ENCODE results near the gene STARD3. TPM values are rescaled to one million over a fixed set of nuclear protein-coding genes. Genes with fewer than 3 reads are reported as not detected.

STARD3 gene
- total RNA-seq, 1 experiment from 2014 or later, result 44.8 TPM

DNA sequence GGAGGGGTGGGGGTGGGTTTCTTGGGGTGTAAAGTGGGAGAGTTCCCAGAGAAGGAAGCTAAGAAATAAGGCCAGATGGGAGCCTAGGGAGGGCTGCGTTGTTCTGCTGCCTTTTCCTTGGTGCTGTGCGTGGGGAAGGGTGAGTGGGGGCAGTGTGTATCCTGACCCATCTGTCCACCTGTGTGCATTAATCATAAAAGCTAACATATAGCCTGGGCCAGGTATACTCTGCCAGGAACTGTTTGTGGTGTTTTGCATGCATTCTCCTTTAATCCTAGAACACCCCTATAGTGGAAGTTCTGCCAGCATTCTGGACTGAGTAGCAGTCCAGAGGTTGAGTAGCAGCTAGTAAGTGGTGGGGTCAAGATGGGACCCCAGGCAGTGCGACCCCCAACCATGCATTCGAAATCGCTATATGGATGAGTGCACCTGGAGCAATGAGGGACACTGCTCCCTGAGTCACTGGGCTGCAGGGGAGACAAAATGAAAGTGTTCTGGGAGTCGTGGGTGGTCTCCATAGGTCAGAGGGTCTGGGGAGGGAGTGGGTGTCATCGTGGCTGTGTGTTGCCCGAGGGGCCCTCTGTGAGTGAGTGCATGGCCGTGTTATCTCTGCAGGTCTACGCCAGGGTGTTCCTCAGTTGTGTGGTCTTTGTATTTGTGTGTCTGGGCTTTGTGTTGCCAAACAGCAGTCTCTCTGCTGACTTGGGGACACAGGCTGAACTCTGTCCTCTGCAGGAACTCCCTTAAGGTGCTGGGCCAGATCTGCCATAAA is 64.3 kb downstream of the STARD3 start:
- ChIA-PET POLR2A (interaction anchor here (0.6 kb wide), 1 partner anchor 17 kb away, joined by 6 read pairs; no protein-coding TSS in a partner anchor), CTCF (interaction anchor here (1.1 kb wide), 1 partner anchor 28 kb away, joined by 3 read pairs; no protein-coding TSS in a partner anchor)
- TF ChIP-seq, protein P1, sequence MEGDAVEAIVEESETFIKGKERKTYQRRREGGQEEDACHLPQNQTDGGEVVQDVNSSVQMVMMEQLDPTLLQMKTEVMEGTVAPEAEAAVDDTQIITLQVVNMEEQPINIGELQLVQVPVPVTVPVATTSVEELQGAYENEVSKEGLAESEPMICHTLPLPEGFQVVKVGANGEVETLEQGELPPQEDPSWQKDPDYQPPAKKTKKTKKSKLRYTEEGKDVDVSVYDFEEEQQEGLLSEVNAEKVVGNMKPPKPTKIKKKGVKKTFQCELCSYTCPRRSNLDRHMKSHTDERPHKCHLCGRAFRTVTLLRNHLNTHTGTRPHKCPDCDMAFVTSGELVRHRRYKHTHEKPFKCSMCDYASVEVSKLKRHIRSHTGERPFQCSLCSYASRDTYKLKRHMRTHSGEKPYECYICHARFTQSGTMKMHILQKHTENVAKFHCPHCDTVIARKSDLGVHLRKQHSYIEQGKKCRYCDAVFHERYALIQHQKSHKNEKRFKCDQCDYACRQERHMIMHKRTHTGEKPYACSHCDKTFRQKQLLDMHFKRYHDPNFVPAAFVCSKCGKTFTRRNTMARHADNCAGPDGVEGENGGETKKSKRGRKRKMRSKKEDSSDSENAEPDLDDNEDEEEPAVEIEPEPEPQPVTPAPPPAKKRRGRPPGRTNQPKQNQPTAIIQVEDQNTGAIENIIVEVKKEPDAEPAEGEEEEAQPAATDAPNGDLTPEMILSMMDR (IDR thresholded peaks at IDR 0.05), result no peak
- TF ChIP-seq TCF7L2 (IDR thresholded peaks at IDR 0.05; ENCODE audit: low read depth, low read length) (no peak), SIN3A (IDR thresholded peaks at IDR 0.05; ENCODE audit: borderline replicate concordance, insufficient read depth, low read depth, low read length) (no peak), POLR2AphosphoS5 (IDR thresholded peaks at IDR 0.05; ENCODE audit: low read depth, low read length) (no peak)
- TF ChIP-seq, protein P2, sequence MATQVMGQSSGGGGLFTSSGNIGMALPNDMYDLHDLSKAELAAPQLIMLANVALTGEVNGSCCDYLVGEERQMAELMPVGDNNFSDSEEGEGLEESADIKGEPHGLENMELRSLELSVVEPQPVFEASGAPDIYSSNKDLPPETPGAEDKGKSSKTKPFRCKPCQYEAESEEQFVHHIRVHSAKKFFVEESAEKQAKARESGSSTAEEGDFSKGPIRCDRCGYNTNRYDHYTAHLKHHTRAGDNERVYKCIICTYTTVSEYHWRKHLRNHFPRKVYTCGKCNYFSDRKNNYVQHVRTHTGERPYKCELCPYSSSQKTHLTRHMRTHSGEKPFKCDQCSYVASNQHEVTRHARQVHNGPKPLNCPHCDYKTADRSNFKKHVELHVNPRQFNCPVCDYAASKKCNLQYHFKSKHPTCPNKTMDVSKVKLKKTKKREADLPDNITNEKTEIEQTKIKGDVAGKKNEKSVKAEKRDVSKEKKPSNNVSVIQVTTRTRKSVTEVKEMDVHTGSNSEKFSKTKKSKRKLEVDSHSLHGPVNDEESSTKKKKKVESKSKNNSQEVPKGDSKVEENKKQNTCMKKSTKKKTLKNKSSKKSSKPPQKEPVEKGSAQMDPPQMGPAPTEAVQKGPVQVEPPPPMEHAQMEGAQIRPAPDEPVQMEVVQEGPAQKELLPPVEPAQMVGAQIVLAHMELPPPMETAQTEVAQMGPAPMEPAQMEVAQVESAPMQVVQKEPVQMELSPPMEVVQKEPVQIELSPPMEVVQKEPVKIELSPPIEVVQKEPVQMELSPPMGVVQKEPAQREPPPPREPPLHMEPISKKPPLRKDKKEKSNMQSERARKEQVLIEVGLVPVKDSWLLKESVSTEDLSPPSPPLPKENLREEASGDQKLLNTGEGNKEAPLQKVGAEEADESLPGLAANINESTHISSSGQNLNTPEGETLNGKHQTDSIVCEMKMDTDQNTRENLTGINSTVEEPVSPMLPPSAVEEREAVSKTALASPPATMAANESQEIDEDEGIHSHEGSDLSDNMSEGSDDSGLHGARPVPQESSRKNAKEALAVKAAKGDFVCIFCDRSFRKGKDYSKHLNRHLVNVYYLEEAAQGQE (IDR thresholded peaks at IDR 0.05; ENCODE audit: insufficient read depth in 1 of 2, low read depth in 2 of 2, low read length in 1 of 2), result no peak
- Histone ChIP-seq H3K36me3 (ENCODE audit: control insufficient read depth, insufficient read depth, low read length) (peaks cover 3% of the 10 kb centered on the region; the same call in 1 of the 2 replicates), H3K4me3 (ENCODE audit: low read depth in 2 of 2, low read length in 2 of 2) (peak overlapping the region; percentile 70 to 78), H3K4me1 (ENCODE audit: control insufficient read depth, insufficient read depth, low read length) (peaks cover 50% of the 10 kb centered on the region), H3K27me3 (ENCODE audit: control insufficient read depth, insufficient read depth, low read length) (no peaks in the 10 kb centered on the region), H3K9me3 (ENCODE audit: control insufficient read depth, insufficient read depth, low read depth, low read length) (no peaks in the 10 kb centered on the region), H3K27ac (ENCODE audit: low read length) (peak overlapping the region; percentile 26; the same call in 1 of the 2 replicates)
- intact Hi-C loops (cut with micrococcal nuclease; ENCODE audit: unreplicated experiment) (no loop called here), in situ Hi-C loops (cut with HindIII; ENCODE audit: low pct_unique_long_range_greater_than_20kb, low sequenced_read_pairs) (no loop called here)
- DNase-seq (ENCODE audit: low read depth, low spot score) (no peak), ATAC-seq (0 out of 2 replicates have a peak, but pooled peaks have one; percentile 8)
- no TSS peak for BruUV-seq (replicated peaks)

DNA sequence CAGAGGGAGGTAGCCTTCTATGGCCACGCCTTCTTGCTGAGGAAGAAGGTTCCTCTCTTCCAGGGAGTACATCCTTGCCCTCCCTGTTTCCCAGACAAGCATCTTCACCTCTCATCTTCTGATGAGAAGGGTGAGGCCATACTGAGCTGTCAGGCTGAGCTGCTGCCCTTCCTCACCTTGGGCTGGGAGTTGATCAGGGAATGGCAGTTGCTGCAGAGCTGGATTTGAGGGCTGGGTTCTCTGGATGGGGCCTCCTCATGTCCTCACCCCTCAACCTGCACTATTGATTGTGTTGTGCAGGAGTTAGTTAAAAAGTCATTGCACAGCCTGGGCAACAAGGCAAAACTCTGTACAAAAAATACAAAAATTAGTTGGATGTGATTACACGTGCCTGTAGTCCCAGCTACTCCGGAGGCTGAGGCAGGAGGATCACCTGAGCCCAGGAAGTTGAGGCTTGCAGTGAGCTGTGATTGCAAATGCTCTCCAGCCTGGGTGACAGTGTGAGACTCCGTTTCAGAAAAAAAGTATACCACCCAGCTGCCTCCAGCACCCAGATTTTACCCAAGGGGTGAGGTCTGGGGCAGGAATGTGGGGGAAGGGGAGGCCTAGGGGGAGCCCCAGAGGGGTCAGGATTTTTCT is 65.0 kb downstream of the STARD3 start:
- Histone ChIP-seq H3K27ac (ENCODE audit: low read length) (no peak overlapping the region), H3K4me1 (ENCODE audit: control insufficient read depth, insufficient read depth, low read length) (peaks cover 50% of the 10 kb centered on the region), H3K4me3 (ENCODE audit: low read depth in 2 of 2, low read length in 2 of 2) (peak overlapping the region in 1 of 2 experiments; percentile 70; a peak in 2 of 4 replicates), H3K36me3 (ENCODE audit: control insufficient read depth, insufficient read depth, low read length) (peaks cover 3% of the 10 kb centered on the region; the same call in 1 of the 2 replicates), H3K9me3 (ENCODE audit: control insufficient read depth, insufficient read depth, low read depth, low read length) (no peaks in the 10 kb centered on the region), H3K27me3 (ENCODE audit: control insufficient read depth, insufficient read depth, low read length) (no peaks in the 10 kb centered on the region)
- POLR2A ChIA-PET, result no interaction called here
- no peak for ATAC-seq
- no peak for DNase-seq (ENCODE audit: low read depth, low spot score)
- intact Hi-C loops (cut with micrococcal nuclease; ENCODE audit: unreplicated experiment), result no loop called here
- TF ChIP-seq, protein P1 (IDR thresholded peaks at IDR 0.05), result no peak
- TF ChIP-seq POLR2AphosphoS5 (IDR thresholded peaks at IDR 0.05; ENCODE audit: low read depth, low read length), result no peak
- TF ChIP-seq, protein P2 (IDR thresholded peaks at IDR 0.05; ENCODE audit: insufficient read depth in 1 of 2, low read depth in 2 of 2, low read length in 1 of 2), result no peak
- TF ChIP-seq SIN3A (IDR thresholded peaks at IDR 0.05; ENCODE audit: borderline replicate concordance, insufficient read depth, low read depth, low read length), result no peak
- TF ChIP-seq TCF7L2 (IDR thresholded peaks at IDR 0.05; ENCODE audit: low read depth, low read length), result no peak
- in situ Hi-C loops (cut with HindIII; ENCODE audit: low pct_unique_long_range_greater_than_20kb, low sequenced_read_pairs), result no loop called here
- CTCF ChIA-PET, result interaction anchor here (0.6 kb wide), 1 partner anchor 26 kb away, joined by 7 read pairs; no protein-coding TSS in a partner anchor
- BruUV-seq (replicated peaks), result no TSS peak
